22Rv1 (cell line): ENCODE data around the gene ZAR1.
"Not testable (repeated sequence)": the region's sequence is repeated elsewhere in the genome, so short reads cannot be mapped to it uniquely, and the experiment has no call there.

Experiments used
- H3K27ac ChIP-seq: fragments of 450-650 bp; 2 replicates; pipeline ENCODE4 v1.5.1; 2017
- ZFX ChIP-seq: fragments of 450-650 bp; IDR thresholded peaks from 2 replicates; pipeline ENCODE4 v1.6.1; 2017; ENCODE audit warnings: antibody characterized with exemption, borderline replicate concordance
- TF ChIP-seq, protein P1 (sequence below): fragments of 450-650 bp; IDR thresholded peaks from 2 replicates; pipeline ENCODE4 v1.5.1; 2017; ENCODE audit warnings: mild to moderate bottlenecking

Gene ZAR1, protein sequence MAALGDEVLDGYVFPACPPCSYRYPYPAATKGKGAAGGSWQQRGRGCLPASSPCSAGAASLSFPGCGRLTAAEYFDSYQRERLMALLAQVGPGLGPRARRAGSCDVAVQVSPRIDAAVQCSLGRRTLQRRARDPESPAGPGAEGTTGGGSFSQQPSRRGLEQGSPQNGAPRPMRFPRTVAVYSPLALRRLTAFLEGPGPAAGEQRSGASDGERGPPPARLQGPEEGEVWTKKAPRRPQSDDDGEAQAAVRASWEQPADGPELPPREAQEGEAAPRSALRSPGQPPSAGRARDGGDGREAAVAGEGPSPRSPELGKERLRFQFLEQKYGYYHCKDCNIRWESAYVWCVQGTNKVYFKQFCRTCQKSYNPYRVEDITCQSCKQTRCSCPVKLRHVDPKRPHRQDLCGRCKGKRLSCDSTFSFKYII

DNA sequence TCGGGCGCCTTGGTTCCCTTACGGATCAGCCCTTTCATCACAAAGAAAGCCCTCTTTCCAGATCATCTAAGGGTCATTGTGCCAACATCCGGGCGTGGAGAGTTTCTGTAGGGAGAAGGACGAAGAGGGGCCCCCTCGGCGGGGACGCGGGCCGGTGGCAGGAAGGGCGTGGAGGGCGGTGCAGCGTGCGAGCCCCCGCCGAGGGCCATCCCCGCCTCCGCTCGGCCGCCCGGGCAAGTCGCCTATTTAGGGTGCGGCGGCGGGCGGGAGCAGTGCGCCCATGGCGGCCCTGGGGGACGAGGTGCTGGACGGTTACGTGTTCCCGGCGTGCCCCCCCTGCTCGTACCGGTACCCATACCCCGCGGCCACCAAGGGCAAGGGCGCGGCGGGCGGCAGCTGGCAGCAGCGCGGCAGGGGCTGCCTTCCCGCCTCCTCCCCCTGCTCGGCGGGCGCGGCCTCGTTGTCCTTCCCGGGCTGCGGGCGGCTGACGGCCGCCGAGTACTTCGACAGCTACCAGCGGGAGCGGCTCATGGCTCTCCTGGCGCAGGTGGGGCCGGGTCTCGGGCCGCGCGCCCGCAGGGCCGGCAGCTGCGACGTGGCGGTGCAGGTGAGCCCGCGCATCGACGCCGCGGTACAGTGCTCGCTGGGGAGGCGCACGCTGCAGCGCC lies at the start of gene ZAR1:
TSS of gene ZAR1 (plus strand) at position 241 of the 668 bp plus-strand sequence. CDS start at position 281, 40 bp downstream.
- H3K27ac ChIP-seq: no peak within 1 kb of the TSS
- no peak for TF ChIP-seq ZFX
- TF ChIP-seq, protein P1, sequence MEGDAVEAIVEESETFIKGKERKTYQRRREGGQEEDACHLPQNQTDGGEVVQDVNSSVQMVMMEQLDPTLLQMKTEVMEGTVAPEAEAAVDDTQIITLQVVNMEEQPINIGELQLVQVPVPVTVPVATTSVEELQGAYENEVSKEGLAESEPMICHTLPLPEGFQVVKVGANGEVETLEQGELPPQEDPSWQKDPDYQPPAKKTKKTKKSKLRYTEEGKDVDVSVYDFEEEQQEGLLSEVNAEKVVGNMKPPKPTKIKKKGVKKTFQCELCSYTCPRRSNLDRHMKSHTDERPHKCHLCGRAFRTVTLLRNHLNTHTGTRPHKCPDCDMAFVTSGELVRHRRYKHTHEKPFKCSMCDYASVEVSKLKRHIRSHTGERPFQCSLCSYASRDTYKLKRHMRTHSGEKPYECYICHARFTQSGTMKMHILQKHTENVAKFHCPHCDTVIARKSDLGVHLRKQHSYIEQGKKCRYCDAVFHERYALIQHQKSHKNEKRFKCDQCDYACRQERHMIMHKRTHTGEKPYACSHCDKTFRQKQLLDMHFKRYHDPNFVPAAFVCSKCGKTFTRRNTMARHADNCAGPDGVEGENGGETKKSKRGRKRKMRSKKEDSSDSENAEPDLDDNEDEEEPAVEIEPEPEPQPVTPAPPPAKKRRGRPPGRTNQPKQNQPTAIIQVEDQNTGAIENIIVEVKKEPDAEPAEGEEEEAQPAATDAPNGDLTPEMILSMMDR: no peak

DNA sequence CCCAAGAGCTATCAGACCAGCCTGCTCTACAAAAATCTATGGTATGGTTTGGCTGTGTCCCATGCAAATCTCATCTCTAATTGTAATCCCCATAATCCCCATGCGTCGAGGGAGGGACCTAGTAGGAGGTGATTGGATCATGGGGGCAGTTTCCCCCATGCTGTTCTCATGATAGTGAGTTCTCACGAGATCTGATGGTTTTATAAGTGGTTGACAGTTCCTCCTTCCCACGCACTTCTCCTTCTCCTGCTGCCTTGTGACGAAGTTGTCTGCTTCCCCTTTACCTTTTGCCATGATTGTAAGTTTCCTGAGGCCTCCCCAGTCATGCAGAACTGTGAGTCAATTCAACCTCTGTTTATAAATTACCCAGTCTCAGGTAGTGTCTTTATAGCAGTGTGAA lies 49.1 kb upstream of the ZAR1 start:
- not testable (repeated sequence) for H3K27ac ChIP-seq

DNA sequence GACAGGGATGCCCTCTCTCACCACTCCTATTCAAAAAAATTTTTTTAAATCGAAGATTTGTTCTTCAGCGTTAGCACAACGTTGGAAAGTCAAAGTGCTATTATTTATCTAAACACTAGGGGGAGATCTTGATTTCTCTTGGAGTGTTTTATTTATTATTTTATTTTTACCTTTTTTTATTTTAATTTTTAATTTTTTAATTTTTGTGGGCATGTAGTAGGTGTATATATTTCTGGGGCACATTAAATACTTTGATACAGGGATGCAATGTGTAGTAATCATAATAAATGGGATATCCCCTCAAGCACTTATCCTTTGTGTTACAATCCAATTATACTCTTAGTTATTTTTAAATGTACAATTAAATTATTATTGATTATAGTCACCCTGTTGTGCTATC lies 44.3 kb upstream of the ZAR1 start:
- no peak overlapping the region for H3K27ac ChIP-seq
- TF ChIP-seq, protein P1: peak; percentile 78
- no peak for TF ChIP-seq ZFX

DNA sequence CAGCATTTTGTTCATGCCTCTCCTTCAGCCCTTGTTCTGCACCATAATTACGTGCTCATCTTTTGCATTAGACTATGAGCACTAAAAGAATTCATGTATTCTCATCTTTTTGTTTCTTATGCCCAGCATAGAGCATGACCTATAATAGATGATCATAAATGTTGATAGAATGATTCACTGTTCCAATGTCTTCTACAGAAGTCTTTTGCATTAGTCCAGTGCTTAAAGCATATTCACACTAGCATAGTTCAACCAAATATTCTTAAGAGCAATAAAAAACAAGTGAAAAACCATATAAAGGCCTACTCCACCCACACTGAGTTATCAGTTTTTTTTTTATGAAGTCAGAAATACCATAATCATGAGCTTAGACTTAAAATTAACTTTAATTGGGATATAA lies 43.4 kb upstream of the ZAR1 start:
- no peak overlapping the region for H3K27ac ChIP-seq
- no peak for TF ChIP-seq ZFX
- TF ChIP-seq, protein P1: no peak

DNA sequence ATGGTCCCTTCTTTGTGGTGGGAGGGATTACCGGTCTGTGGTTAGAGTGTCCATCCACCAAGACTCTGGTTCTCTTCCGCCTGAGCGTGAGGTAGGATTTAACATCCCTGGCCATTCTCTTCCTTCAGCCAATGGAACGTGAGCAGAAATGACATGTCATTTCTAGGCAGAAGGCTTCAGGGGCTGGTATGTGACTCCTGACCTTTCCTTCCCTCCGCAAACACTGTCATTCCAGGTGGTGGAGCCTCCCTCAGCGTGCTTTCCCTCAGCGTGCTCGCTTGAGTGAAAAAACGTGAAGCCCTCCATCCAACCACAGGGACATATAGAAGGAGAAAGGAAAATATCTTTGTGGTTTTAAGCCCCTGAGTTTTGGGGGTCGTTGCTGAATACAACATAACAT lies 40.9 kb upstream of the ZAR1 start:
- no peak for TF ChIP-seq ZFX
- TF ChIP-seq, protein P1: no peak
- H3K27ac ChIP-seq: no peak overlapping the region

DNA sequence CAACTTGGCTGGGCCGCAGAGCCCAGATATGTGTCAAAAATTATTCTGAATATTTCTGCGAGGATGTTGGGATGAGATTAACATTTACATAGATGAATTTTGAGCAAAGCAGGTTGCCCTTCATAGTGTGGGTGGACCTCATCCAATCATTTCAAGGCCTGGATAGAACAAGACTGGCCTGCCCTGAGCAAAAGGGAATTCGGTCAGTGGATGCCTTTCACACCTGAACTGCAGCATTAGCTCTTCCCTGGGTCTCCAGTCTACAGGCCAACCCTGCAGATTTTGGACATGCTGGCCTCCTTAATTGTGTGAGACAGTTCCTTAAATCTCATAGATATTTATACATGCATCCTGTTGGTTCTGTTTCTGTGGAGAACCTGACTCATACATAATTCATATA lies 39.3 kb upstream of the ZAR1 start:
- no peak for TF ChIP-seq ZFX
- TF ChIP-seq, protein P1: no peak
- no peak overlapping the region for H3K27ac ChIP-seq

DNA sequence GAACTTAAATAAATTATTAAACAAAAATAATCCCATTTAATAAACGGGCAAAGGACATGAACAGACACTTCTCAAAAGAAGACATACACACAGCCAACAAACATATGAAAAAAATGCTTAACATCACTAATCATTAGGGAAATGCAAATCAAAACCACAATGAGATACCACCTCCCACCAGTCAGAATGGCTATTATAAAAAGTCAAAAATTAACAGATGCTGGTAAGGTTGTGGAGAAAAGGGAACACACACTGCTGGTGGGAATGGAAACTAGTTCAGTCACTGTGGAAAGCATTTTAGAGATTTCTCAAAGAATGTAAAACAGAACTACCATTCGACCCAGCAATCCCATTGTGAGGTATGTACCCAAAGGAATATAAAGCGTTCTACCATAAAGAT lies 38.4 kb upstream of the ZAR1 start:
- H3K27ac ChIP-seq: not testable (repeated sequence)

DNA sequence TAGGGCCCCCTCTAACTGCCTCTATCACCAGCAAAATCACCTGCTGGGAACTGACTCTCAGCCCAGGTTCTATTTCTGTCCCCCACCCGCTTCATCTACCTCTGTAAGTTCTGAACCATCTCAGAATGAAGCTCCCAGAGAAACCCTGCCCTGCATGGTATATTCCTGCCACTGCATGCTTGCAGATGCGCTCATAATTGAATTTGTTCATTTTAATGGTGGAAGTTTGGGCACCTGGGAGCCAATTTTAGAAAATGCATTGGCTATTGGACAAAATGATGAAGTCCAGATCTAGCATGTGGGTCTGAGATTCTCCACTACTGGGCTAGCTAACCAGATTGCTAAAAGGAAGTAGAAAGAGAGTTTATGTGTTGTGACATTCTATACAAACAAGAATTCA lies 35.5 kb upstream of the ZAR1 start:
- no peak overlapping the region for H3K27ac ChIP-seq
- no peak for TF ChIP-seq ZFX
- TF ChIP-seq, protein P1: no peak
